ENCODE results near the gene SLC9A4. TPM values are rescaled to one million over a fixed set of nuclear protein-coding genes. Genes with fewer than 3 reads are reported as not detected.
A peak's percentile ranks its signal among the peaks of the same experiment; 100 is the strongest.

The SLC9A4 gene
- total RNA-seq, 2 donors from 2014 or later = 0.78 TPM; not detected in 1

DNA sequence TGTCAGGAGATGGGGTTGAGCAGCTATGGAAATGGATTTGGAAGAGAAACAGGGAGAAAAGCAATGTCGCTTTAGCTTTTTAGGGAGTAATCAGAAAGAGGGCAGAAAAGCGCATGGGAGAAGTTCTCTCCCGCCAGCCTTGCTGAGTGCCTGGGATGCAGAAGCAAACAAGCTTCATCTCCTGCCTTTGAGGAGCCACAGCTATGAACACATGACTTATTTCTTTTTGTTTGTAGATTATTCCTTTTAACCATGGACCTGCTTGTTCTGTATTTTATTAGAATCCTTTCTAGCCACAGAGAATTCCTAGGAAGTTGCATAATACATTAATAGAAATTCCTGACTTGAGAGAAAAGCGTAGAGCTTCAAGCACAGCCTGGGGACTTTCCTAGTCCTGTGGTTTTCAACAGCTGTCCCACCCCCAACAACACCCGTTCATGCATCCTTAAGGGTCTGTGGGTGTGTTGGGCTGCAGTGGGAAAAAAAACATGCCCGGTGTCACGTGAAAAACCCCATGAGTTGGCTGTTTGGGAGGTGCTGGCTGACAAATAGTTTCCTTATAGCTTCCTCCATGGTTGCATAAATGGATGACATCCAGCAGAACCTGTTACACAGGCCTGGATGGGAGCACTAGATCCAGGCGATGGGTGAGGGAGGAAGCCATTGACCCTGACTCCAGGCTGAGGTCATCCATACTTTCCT, 14.9 kb downstream of the SLC9A4 start:
- no peaks in the 10 kb centered on the region for H3K4me1 ChIP-seq
- H3K36me3 ChIP-seq (replicated peaks in 1 of 2; ENCODE audit: insufficient read depth in 1 of 2, low read depth in 2 of 2) = no peaks in the 10 kb centered on the region
- no peak for ATAC-seq
- 41 to 43% methylated on average over 8 of the region's 8 CpGs for WGBS, 2 donors
- no peak overlapping the region for H3K27ac ChIP-seq
- no peaks in the 10 kb centered on the region for H3K9me3 ChIP-seq
- no peak overlapping the region for H3K4me3 ChIP-seq
- H3K27me3 ChIP-seq = no peaks in the 10 kb centered on the region
- intact Hi-C loops (cut with DNase I) = no loop called here
- peak in 2 of 4 donors; percentile 10 to 16 for DNase-seq
- TF ChIP-seq, protein P1, sequence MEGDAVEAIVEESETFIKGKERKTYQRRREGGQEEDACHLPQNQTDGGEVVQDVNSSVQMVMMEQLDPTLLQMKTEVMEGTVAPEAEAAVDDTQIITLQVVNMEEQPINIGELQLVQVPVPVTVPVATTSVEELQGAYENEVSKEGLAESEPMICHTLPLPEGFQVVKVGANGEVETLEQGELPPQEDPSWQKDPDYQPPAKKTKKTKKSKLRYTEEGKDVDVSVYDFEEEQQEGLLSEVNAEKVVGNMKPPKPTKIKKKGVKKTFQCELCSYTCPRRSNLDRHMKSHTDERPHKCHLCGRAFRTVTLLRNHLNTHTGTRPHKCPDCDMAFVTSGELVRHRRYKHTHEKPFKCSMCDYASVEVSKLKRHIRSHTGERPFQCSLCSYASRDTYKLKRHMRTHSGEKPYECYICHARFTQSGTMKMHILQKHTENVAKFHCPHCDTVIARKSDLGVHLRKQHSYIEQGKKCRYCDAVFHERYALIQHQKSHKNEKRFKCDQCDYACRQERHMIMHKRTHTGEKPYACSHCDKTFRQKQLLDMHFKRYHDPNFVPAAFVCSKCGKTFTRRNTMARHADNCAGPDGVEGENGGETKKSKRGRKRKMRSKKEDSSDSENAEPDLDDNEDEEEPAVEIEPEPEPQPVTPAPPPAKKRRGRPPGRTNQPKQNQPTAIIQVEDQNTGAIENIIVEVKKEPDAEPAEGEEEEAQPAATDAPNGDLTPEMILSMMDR (IDR thresholded peaks at IDR 0.05) = no peak
- no peak for TF ChIP-seq POLR2A (IDR thresholded peaks at IDR 0.05)

DNA sequence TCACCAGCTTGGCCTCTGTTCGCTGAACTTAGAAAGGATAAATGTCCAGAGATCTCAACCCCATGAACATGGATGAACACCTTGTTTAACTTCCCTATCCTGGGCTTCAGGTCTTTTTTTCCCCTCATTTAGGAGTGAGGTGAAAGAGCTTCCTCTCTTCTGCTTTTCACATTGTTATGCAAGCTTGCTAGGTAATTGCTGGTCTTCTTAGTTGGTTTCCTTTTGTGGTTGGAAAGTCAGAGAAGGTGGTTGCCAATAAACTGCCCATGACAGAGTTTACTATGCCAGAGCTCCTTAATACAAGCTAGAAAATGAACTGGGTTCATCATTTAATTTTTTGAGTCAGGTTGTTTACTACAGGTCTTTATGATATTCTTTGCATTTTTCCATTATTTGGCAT, 16.6 kb downstream of the SLC9A4 start:
- Histone ChIP-seq H3K9me3 (no peaks in the 10 kb centered on the region), H3K27ac (no peak overlapping the region), H3K4me1 (no peaks in the 10 kb centered on the region), H3K4me3 (no peak overlapping the region), H3K36me3 (replicated peaks in 1 of 2; ENCODE audit: insufficient read depth in 1 of 2, low read depth in 2 of 2) (no peaks in the 10 kb centered on the region), H3K27me3 (no peaks in the 10 kb centered on the region)
- 77 to 79% methylated on average over 1 of the region's 1 CpG for WGBS, 2 donors
- TF ChIP-seq, protein P1 (IDR thresholded peaks at IDR 0.05) = no peak
- no peak for TF ChIP-seq POLR2A (IDR thresholded peaks at IDR 0.05)
- no peak for DNase-seq
- no peak for ATAC-seq
- intact Hi-C loops (cut with DNase I) = no loop called here

DNA sequence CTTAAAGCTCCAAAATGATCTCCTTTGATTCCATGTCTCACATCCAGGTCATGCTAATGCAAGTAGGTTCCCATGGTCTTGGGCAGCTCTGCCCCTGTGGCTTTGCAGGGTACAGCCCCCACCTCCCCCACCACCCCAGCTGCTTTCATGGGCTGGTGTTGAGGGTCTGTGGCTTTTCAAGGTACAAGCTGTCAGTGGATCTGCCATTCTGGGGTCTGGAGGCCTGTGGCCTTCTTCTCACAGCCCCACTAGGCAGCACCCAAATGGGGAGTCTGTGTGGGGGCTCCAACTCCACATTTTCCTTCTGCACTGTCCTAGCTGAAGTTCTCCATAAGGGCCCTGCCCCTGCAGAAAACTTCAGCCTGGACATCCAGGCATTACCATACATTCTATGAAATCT, 19.0 kb downstream of the SLC9A4 start:
- intact Hi-C loops (cut with DNase I) = no loop called here
- no peak for TF ChIP-seq POLR2A (IDR thresholded peaks at IDR 0.05)
- TF ChIP-seq, protein P1 (IDR thresholded peaks at IDR 0.05) = no peak

DNA sequence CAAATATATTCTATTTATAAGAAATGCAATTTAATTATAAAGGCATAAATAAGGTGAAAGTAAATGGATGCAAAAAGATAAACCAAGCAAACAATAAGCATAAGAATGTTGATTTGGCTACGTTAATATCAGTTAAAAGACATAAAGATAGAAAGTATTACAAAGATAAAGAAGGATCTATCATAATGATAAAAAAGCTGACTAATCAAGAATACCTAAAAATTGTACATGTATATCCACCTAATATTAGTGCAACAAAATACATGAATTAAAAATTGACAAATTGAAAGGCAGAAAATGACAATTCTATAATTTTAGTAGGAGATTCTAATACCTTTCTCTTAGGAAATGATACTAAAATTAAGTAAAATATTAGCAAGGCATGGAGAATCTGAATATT, 21.5 kb downstream of the SLC9A4 start:
- Histone ChIP-seq H3K4me3 (no peak overlapping the region), H3K4me1 (no peaks in the 10 kb centered on the region), H3K36me3 (replicated peaks in 1 of 2; ENCODE audit: insufficient read depth in 1 of 2, low read depth in 2 of 2) (no peaks in the 10 kb centered on the region), H3K27ac (no peak overlapping the region), H3K27me3 (no peaks in the 10 kb centered on the region), H3K9me3 (no peaks in the 10 kb centered on the region)
- DNase-seq (no peak), ATAC-seq (no peak)
- intact Hi-C loops (cut with DNase I) = no loop called here
- WGBS, 2 donors = 83 to 88% methylated on average over 1 of the region's 1 CpG
- TF ChIP-seq, protein P1 (IDR thresholded peaks at IDR 0.05) = no peak
- no peak for TF ChIP-seq POLR2A (IDR thresholded peaks at IDR 0.05)

More for the DNA sequence above, 19.0 kb downstream of the SLC9A4 start:
- ATAC-seq (no peak), DNase-seq (no peak)
- no peaks in the 10 kb centered on the region for H3K27me3 ChIP-seq
- H3K4me1 ChIP-seq = no peaks in the 10 kb centered on the region
- H3K36me3 ChIP-seq (replicated peaks in 1 of 2; ENCODE audit: insufficient read depth in 1 of 2, low read depth in 2 of 2) = no peaks in the 10 kb centered on the region
- no peaks in the 10 kb centered on the region for H3K9me3 ChIP-seq
- H3K27ac ChIP-seq = no peak overlapping the region
- no peak overlapping the region for H3K4me3 ChIP-seq

DNA sequence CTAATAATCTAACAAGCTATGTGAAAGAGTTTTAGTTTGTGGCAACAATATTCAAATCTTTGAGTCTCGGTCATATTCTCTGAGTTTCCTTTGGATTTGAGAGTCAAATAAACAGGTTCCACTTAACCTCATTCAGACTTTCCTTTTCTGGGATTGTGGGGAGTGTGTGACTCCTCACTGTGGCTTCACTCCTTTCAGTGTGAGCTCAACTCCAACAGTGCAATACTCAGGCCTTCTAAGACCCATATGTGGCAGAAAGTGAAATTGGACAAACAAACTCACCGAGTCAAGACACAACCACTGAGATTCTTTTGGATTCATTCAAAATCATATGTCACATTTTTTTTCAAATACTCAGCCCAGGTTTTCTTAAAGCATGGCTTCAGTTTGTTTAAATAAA, 25.4 kb downstream of the SLC9A4 start:
- no peak overlapping the region for H3K27ac ChIP-seq
- H3K4me3 ChIP-seq = no peak overlapping the region
- 78 to 88% methylated on average over 2 of the region's 2 CpGs for WGBS, 2 donors
- TF ChIP-seq, protein P1 (IDR thresholded peaks at IDR 0.05) = no peak
- TF ChIP-seq POLR2A (IDR thresholded peaks at IDR 0.05) = no peak
- no peaks in the 10 kb centered on the region for H3K4me1 ChIP-seq
- no peak for DNase-seq
- no peaks in the 10 kb centered on the region for H3K36me3 ChIP-seq (replicated peaks in 1 of 2; ENCODE audit: insufficient read depth in 1 of 2, low read depth in 2 of 2)
- intact Hi-C loops (cut with DNase I) = no loop called here
- no peaks in the 10 kb centered on the region for H3K27me3 ChIP-seq
- no peaks in the 10 kb centered on the region for H3K9me3 ChIP-seq
- ATAC-seq = no peak
